HL-60/S4 (cell line): Measurements from ENCODE around the gene BMP5.
"Not testable (repeated sequence)": the region's sequence is repeated elsewhere in the genome, so short reads cannot be mapped to it uniquely, and the experiment has no call there.

Experiments used
- in situ Hi-C: fragments of 300-500 bp; cut with MboI; formaldehyde crosslinking; loops from 2 replicates; pipeline ENCODE4 v1.14.3; 2022; ENCODE audit warnings: low sequenced_read_pairs

BMP5 gene

DNA sequence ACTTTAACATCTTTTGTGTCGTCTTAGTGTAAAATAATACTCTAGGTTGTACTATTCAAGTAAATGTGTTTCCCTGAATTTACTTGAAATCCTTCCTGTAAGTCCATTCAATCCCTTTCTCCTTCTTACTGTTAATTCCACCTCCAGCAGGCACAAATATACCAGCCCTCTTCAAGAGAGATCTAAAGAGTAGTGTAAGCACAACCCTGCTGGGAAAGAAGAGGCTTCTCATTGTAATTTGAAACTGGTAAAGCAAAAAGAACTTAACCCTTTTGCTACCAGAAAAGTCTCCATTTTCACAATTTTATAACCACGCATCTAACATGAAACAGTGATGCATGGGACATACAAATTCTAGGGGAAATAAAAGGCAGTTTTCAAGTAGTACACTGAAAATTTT, at the start of gene BMP5:
Gene BMP5 (minus strand): TSS at position 191 of the 400 bp plus-strand sequence. CDS start 725 bp downstream, outside the sequence.
- in situ Hi-C loops = no loop called here

- in situ Hi-C loops = no loop called here
Observed at GRCh38 chr6:55922406-55922805, 47.0 kb upstream of the BMP5 start.

DNA sequence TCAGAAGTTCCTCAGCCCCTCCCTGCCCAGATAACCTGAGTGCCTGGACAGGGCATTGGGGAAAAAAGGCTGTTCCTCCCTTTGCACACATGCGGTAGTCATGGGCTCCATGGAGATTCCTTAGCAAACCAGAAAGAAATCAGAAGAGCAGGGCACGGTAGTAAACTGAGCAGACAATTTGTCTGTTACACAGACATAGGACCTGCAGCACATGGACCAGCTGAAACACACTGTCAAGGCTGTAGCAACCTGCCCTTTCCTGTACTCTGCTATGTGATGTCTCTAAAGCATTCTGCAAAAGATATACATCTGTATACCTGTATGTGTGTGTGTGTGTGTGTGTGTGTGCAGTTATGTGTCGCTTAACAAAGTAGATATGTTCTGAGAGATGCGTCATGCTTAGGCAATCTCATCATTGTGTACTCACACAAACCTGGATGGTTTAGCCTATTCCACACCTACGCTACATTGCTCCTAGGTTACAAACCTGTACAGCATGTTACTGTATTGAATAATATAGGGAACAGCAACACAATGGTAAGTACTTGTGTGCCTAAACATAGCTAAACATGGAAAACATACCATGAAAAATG, 44.4 kb upstream of the BMP5 start:
- in situ Hi-C loops = no loop called here

GRCh38 chr6:55918639-55919038, 43.2 kb upstream of the BMP5 start:
- in situ Hi-C loops = no loop called here

DNA sequence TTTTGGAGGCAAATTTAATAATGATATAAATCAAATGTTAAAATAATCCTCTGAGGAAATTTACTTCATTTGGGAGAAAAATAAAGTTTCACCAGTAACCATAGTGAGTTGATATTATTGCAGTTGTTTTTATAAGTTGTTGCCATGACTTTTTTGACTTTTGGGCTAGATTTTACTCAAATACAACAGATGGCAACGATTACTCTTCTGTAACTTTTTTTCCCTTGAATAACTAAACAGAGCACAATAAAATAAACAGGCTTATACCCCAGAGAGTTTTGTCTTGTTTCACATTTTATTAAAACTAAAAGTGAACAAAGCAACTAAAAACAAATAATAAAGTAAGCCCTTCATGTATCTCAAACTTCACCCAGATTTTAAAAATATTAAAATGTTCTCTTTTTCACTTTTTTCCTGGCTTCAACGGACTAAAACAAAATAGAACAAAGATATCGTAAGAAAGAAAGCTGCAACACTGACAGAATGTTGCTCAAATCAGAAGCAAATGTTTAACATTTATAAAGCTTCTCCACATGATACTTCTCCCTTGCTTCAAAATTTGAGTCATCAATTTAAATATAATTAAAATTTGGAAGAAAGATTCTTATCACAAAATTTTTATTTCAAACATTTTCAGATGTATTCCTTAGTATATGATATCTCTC, 42.5 kb upstream of the BMP5 start:
- in situ Hi-C loops = no loop called here

- in situ Hi-C loops = no loop called here
Observed at GRCh38 chr6:55916188-55916587, 40.8 kb upstream of the BMP5 start.

- in situ Hi-C loops = no loop called here
Observed at GRCh38 chr6:55913228-55914195, 38.1 kb upstream of the BMP5 start.

DNA sequence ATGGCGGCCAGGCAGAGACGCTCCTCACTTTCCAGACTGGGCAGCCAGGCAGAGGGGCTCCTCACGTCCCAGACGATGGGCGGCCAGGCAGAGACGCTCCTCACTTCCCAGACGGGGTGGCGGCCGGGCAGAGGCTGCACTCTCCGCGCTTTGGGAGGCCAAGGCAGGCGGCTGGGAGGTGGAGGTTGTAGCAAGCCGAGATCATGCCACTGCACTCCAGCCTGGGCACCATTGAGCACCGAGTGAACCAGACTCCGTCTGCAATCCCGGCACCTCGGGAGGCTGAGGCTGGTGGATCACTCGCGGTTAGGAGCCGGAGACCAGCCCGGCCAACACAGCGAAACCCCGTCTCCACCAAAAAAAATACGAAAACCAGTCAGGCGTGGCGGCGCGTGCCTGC, 35.1 kb upstream of the BMP5 start:
- in situ Hi-C loops = not testable (repeated sequence)

- in situ Hi-C loops = not testable (repeated sequence)
Observed at GRCh38 chr6:55909911-55910310, 34.5 kb upstream of the BMP5 start.

DNA sequence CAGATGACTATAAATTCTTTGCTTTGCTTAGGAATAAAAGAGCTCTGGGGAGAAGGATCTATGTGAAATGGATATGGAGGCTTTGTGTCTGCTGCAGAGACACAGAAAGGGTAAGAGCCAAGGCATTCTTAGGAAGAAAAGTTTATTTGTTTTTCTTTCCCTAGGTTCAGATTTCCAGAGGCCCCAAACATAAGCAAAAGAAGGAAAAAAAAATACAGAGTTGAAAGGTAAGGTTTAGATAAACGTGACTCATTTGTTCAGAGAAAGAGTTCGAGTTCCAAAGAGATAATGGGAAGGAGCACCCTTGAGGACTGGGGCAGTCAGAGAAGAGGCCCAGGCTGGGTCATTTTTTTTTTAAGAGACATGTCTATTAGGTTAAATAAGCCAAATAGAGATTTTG, 27.4 kb upstream of the BMP5 start:
- in situ Hi-C loops = no loop called here

GRCh38 chr6:55901765-55902270, 26.4 kb upstream of the BMP5 start:
- in situ Hi-C loops = no loop called here

DNA sequence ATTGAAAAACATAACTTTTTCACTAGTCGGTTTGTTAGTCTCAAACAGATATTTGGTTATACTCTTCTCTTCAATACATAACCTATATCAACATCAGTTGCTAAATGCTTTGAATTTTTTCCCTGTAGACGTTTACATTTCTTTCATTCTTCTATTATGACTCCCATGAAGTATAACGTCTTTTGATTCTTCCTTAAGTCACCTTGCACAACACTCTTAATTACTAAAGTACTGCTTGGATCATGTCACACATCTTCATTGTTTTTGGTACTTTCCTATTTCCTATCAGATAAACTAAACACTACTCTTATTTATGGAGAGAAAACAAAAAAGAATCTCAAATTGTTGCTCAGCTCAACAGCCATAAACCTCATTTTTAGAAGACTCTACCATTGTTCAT, 23.0 kb upstream of the BMP5 start:
- in situ Hi-C loops = no loop called here

DNA sequence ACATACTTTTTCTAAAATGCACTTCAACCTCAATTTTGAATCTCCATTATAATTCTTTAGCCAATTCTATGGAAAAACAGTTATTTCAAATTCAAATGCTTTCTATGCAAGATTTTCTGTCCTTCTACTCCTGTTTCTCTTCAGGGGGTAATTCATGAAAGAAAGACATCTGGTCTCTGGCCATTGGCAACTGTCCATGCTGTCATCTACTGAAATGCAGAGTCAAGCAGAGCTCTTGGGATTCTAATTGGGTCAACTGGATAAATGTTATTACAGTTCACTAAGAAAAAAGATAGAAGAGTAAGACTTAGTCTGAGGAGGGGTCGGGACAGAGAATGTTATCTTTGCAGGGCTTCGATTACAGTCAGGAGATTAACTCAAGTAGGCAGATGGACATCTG, 22.0 kb upstream of the BMP5 start:
- in situ Hi-C loops = no loop called here

- in situ Hi-C loops = no loop called here
Observed at GRCh38 chr6:55895972-55896730, 20.8 kb upstream of the BMP5 start.

- in situ Hi-C loops = no loop called here
Observed at GRCh38 chr6:55892749-55893357, 17.5 kb upstream of the BMP5 start.

DNA sequence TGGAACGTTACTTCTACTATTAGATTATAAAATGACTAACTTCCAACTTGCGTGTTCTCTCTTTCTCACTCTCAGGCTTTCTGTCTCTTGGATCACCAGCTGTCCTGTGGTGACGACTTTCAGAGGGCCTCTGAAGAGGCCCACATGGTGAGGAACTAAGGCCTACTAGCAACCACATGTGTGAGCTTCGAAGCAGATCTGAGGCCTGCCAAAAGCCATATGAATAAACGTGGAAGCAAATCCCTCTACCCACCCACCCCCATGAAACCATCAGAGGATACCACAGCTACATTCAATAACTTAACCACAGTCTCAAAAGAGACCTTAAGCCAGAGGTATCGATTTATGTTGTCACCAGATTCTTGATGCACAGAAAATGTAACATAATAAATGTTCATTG, 13.5 kb upstream of the BMP5 start:
- in situ Hi-C loops = no loop called here

- in situ Hi-C loops = no loop called here
Observed at GRCh38 chr6:55886185-55886836, 10.9 kb upstream of the BMP5 start.

DNA sequence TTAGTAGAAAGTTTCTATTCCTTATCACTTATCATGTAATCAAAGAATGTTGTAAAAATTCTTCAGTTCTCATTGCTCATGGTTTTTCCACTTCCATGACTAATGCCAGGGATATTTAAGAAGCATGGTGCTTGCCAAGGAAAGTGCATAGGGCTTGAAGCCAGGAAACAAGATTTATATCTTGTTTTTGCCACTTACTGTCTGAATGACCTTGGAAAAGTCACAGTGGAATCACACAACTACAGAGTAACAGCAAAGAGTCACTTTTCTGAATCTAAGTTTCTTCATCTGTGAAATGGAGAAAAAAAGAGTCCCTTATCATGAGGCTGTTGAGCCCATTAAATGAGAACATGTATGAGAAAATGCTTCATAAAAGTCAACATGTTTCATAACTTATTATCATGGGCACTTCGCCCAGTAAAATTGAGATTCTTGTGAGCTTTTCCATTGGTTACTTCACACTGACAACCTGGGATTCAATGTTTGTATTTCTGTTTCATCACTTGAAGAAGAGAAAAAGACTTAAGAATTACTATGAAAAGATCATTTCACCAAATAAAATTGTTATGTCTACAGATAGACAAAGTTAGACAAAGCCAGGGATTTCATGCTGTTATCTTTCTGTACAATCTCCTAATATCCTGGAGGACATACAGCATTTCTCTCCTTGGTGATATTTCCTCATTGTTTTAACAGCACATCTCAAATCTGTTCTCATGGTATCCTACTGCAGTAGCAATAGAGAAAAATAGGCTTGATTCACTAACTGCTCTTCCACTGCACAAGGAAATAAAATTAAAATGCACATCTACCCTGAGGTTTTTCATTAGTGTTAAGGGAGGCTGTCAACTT, 7.6 kb upstream of the BMP5 start:
- in situ Hi-C loops = no loop called here

DNA sequence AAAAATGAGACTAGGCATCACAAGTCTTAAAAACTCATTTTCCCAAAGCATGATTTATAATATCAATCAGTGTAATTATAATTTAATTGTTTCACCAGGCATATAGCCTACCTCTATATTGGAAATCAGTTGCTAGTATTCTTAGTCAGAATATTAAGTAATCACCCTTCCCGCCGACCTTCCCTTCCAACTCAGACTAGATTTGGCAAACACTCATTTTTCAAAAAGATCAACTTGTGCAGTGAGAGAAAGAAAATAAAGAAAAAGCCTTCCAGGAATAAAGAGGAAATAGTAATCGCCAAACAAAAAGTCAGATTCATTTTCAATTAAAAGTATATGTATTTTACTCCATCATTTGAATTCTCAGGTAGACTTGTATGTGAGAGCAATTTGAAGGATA, 1.9 kb upstream of the BMP5 start:
- in situ Hi-C loops = no loop called here
